NCI-H2227 treated with DMSO at 0.1 percent for 48 hours (cell line): Measurements from ENCODE around the gene FGD3.

Source experiments
- DNase-seq: peaks from one replicate; lab custom pipeline; 2025; lab: John Stamatoyannopoulos, UW

Gene FGD3

DNA sequence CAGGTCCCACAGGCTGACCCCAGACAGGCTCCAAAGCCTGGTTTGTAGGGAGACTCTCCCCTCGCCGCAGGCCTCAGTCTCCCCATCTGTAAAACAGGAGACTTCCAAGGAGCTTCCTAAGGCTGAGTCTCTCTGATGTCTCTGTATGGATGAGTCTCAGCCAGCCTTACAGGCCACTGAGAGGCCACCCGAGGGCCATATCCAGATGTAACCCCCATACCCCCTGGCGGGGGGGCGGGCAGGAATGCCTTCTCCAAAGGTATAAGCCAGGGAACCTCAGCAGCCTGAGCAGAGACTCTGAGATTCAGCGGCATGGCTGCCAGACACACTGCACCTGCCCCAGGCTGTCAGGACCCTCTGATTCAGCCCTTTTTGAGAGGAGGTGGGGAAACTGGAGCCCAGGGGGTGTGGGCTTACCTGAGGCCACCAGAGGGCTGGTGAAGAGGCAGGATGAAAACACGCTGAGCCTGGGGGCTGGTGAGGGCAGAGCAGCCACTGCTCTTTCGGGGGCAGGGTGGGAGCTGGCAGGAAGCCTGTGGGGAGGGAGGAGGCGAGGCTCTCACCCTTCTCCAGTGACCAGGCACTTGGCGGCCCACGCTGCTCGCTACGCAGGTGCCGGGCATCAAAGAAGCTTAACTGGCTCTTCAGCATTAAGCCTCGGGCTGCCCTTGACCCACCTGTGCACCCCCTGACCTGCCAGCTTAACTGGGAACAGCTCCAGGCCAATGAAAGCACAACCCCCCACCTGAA lies 105.6 kb downstream of the FGD3 start:
- no peak for DNase-seq

DNA sequence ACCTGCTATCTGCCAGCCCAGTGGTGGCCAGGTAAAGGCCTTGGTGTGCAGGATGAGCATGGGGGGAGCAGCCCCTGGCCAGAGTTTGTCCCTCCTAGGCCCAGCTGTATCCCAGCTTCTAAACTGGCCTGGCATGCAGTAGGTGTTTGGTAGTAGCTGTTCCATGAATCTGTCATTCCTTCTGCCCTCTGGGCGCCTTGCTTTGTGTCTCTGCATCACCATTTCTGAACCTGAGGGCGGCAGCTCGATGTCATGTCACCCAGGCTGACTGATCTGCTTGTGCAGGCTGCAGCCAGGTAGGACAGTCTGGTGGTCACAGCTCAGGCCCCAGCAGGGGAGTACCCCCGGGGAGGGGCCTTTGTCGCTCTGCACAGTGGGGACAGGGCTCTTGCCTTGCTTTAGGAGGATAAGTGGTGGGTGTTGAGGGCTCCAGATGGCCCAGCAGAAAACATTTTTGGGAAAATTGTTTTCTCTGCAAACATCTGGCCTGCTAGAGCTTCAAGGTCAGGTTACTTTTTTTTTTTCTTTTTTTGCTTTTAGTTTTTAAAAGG lies 106.5 kb downstream of the FGD3 start:
- no peak for DNase-seq

DNA sequence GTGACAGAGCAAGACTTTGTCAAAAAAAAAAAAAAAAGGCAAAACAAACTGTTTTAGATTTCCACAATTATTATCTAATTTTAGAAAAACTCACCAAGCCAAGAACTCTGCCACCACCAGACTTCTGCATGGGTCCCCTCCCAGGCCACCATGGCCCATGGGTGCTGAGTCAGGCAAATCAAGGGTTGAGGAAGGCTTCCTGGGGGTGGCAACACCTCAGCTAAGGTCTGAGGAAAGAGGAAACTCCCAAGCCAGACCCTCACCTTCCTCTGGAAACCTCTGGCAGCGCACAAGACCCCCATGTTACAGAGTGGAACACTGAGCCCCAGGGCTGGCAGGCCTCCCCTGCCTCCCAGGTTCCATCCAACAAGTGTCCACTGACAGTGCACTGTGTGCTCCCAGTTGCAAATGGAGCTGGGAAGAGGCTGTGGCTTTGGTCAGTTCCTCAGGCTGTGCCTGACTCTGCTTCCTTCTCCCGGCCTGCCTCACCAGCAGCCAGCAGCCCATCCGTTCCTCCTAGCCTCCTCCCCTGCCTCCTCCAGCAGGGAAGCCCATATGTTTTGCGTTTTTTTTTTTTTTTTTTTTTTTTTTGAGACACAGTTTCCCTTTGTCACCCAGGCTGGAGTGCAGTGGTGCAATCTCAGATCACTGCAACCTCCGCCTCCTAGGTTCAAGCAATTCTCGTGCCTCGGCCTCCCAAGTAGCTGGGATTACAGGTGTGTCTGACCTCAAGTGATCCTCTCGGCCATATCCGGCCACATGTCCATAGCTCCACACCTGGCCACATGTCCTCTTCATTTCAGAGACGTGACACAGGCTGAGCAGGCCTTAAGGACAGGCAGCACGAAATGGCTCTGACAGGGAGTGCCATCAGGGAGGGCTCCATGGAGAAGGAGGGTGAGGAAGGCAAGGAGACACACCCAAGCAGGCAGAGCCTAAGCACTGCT lies 107.7 kb downstream of the FGD3 start:
- DNase-seq: no peak

DNA sequence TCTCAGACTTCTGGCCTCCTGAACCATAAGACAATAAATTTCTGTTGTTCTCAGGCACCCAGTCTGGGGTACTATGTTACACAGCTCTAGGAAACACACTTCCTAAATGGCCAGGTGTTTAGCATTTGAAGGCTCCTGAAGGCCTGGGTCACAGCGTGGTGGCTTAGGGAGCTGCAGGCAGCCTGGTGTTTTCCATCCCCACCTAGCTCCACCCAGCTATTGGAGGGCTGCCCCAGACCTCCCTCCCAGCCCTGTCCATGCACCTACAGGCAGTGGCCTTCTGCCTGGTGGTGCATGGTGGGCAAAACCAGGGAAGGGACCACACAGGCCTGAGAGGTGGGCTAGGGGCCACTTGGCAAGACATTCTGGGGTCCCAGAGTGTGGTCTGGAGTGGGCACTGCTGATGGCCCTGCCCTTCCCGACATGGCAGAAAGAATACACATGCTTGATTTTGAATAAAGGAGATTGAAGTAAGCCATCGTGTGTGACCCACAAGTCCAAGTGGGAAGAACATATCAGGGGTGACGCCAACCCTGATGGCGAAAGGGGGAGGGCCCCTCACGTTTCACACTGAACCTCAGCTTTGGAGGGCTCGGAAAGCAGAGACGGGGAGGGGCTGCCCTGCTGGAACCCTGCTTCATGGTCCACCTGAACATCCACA lies 109.8 kb downstream of the FGD3 start:
- DNase-seq: no peak

DNA sequence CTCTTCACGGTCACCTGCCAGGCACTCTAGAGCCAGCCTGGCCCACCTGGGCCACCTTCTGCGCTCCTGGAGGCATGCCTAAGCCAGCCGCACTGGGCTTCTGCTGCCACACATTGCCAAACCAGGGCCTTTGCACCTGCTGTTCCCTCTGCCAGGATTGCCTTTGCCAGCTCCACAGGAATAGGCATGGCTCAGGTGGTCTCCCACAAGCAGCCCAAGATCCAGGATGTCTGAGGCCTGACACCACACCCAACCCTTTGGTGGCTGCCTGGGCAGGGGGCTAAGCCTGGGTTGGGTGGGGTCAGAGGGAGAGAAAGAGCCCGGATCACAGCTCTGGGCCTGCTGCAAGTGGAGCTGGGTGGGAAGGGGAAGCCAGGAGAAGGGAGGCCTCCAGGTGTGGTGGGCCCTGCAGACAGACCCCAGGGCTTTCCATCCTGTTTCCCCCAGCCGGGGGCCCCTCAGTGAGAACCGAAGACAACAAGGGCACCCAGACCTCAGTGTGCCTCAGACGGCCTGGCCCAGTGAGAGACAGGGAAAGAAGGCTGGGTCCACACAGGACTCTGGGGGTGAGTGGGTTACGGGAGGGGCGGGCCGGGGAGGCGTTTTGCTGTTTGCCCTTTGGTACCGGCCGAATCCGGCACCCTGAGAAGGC lies 110.5 kb downstream of the FGD3 start:
- DNase-seq: no peak

DNA sequence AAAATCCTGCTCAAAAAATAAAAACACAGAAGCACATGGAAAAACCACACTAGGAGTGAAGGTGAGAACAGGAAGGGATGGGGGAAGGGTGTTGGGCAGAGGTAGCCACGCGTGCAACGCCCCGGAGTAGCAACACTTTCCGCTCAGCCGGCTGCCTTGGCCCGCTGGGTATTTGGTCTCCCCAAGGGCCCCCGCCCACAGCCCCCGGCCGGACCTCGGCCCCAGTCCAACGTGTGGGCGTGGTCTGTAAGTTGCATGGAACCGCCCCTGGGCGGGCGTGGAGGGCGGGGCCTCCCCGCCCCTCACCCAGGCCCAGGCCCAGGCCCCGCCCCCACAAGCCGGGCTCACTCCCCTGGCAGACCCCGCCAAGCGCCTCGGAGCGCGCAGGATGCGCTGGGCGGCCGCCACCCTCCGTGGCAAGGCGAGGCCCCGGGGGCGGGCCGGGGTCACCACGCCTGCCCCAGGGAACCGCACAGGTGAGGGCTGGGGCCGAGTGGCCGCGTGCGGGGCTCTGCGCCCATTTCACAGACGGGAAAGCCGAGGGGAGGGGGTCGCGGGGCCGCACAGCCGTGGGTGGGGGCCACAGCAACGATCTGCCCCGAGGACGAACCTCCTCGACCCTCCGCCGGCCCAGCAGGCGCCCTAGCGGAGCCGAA lies 111.2 kb downstream of the FGD3 start, which contains the start of gene SUSD3:
Gene SUSD3 (plus strand): TSS at position 347 of the 656 bp plus-strand sequence. CDS start 42 bp downstream, at position 389.
- DNase-seq: no peak

DNA sequence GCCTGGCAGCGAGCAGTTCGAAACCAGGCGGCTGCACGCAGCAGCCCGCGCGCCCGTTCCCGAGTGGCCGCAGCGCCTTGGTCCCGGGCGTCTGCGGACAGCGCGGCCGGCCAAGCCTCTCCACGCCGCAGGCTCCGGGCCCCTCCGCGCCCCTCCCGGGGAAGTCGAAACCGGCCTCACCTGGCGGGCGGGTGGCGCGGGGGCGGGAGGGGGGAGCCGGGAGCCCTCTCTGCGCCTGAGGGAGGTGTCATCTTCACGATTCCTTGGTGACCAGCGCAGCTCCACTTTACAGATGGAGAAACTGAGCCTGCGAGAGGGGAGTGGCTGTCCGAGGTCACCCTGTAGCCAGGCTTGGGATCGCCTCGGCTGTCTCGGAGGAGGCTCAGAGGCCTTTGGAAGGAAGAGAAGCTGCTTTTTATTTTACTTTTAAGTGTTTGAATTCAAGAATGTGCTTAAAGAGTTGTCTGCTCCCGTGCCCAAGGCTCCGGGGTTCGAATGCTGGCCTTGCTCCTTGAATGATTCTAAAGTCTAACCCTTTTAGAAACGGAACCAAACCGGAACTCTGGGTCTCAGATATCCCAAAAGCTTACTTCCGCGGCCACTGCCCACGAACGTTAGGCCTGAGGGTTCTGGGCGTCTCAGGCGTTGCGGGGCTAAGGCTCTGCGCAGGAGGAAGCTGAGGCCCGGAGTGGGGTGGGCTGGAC lies 111.8 kb downstream of the FGD3 start:
- no peak for DNase-seq

DNA sequence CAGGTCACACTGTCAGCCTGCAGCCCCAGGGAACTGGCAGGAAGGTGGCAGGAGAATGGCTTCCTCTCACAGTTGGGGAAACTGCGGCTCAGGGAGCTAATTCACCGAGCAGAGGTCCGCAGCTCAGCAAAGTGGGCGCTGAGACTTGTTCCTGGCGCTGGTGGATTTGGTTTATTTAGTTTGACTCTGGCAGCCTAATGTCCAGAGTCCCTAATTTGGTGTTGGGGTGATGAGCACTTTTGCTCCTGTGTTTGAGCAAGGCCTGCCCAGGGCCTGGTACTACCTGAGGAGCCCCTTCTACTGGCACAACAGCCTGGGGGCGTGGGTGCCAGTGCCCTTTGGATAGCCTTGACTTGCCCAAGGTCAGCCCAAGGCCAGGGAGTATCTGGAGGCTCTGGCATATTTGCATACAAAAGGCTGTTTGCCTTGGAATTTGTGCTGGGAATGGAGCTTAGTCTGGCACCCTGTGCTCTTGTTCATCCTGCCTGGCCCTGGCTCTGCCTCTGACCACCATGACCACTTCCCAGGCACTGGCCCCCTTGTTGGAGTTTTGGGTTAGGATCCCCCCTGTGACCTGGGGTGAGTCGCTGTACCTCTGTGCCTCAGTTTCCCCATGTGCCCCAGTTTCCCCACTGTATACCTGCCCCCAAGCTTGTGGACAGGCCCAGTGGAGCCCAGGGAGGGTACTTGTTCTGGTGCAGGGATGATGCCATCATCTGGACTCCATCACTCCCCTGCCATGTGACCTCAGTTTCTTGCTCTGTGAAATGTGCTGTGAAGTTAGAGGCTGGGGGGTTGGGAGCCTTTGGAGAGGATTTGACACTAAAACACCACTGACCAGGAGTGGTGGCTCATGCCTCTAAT lies 112.6 kb downstream of the FGD3 start:
- DNase-seq: no peak

DNA sequence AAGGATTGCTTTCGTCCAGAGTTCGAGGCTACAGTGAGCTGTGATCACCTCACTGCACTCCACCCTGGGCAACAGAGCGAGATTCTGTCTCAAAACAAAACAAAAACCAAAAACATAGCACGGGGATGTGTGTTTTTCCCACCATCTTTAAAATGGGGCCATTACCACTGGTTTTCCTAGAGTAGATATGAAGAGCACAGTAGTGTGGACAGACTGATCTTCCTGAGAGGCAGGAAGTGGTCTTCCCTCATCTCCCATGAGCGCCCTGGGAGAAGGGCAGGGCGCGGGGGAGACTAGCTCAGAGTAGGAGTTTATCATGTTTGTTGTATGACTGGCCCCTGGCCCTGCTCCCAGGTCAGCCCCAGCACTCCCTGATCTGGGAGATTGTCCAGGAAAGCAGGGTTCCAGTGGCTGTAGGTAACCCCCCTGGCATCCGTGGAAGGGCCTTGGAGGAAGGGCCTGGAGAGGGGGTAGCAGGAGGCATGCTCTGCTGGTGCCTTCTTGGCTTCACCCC lies 113.5 kb downstream of the FGD3 start:
- no peak for DNase-seq

DNA sequence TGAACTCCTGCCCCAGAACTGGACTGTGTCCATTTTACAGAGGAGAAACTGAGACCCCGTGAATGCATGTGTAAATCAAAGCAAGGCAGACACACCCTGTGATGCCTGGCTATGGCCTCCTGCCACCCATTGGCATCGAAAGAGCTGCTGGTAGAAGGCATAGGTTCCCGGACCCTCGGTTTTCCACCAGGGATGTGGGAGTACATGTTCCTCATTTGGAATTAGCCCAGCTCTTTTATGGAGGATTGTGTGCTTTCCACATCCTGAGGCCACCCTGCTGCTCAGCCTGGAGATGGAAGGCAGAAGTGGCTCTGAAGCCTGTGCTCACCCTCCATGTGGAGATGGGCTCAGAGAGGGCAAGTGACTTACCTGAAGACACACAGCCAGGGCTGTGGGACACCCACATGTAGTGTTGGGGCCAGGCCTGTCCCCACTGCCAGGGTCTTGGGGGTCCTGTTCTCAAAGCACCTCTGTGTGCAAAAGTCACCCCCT lies 114.0 kb downstream of the FGD3 start:
- no peak for DNase-seq

DNA sequence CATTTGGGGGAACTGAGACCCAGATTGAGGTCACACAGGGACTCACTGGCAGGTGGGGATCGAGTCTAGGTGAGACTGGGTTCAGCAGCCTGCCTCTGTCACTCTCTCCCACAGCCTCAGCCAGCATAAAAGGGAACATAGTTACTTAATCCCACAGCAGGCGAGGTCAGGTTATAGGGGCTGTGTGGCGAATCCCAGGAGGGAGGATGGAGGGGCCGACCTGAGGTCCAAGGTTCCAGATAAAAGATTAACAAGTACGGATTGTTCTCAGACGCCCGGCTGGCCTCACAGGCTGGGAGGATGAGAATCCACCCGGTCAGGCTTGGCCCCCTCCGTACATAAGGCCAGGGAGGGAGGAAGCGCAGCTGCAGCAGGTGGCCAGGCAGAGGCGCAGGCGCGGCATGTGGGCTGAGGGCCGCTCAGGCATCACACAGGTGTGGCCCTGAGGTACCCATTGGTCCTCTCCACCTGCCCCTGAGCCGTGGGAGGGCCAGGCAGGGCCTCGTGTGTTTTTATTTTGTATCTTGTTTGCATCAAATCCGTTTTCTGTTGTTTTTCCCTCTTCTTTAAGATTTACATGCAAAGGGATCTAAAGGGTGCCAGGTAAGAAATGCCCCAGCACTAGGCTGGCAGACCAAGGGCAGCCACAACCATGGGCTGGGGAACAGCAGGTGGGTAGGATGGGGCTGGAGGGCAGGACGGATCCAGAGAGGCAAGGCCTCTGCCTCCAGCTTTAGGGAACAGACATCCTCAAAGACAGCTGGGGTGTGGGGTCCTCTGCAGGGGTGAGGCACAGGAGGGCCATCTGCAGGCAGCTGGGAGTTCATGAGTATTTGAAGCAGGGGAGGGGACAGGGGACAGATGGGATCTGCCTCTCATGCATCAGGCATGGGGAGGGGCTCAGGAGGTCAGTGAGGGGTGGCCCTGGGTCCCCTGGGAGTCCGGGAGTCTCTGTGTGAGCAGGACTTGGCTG lies 114.8 kb downstream of the FGD3 start:
- DNase-seq: no peak

DNA sequence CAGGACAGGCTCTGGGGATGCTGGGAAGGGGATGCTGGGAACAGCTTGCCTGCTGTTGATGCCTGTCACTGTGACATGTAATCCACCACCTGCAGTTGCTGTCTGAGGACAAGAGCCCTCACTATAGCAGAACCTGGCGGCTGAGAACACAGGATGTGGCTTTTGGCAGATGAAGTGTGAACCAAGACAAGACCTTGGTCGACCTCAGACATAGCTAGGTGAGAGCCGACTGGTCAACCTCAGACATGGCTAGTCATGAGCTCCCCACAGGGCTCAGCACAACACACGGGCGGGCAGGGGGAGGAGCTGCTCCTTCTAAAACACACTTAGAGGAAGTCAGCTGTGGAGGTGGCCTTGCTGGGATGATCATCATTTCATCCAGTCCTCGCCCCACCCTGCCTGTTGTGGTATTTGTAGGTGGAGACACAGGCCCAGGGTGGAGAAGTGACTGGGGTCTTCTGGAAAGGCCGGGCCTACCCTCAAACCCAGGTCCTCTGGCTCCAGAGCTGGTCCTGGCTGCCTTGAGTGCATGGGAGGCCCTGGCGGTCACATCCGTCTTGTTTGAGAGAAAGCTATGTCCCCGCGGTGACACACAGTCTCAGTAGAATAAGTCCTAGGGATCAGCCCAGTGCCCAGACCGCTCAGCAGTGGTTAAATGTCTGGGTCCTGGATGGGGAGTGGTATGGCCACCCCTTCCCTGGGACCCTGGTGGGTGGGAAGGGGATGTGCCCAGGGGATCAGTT lies 117.2 kb downstream of the FGD3 start:
- no peak for DNase-seq

DNA sequence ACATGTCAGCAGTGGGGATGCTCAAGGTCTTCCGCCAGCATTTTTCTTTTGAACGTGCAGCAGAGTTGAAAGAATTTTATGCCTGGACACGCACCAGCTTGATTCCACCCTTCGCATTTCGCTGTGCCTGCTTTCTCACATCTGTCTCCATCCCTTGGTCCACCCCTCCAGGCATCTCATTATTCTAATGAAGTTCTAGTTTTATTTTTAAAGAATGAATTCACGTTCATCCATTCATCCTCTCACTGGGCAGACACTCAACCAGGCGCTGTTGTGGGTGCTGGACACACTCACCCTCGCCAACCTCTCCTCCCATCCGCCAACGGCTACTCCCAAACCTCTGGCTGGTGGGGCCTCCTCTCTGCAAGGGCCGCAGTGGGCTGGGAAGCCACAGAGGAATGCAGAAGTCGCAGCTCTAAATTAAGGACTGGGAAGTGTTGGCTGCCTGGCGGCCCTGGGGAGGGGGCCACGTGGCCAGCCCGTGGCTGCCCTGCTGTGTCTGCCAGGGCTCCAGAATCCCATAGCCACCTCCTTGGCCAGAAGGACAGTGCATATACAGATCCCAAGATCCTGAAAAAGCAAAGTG lies 117.9 kb downstream of the FGD3 start:
- DNase-seq: no peak

DNA sequence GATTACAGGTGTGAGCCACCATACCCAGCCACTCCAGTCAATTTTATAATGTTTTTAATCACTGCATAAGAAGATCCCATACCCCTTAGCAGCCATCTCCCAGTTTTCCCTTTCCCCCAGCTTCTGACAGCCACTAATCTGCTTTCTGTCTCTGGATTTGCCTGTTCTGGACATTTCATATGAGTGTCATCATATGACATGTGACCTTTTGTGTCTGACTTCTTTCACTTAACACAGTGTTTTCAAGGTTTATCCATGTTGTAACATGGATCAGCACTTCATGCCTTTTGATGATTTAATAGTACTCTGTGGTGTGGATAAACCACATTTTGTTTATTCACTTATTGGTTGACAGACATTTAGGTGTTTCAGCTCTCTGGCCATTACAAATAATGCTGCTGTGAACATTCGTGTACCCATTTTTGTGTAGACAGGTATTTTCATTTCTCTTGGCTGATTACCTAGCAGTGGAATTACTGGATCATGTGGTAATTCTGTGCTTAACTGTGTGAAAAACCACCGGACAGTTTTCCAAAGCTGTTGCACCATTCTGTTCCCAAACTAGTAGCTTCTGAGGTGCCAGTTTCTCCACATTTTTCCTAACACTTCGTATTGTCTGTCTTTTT lies 119.8 kb downstream of the FGD3 start:
- DNase-seq: no peak

DNA sequence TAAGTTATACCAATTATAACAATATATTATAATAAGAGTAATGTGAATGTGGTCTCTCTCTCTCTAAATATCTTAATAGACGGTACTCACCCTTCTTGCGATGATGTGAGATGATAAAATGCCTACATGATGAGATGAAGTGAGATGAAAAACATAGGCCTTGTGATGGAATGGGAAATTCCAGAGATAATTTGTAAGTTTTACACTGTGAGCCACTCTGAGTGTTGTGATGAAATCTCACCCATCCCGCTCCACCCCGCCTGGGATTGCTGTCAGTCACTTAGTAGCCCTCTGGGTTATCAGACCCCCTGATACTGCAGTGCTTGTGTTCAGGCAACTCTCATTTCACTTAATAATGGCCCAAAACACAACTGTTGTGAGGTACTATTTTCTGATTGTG lies 121.6 kb downstream of the FGD3 start:
- no peak for DNase-seq

DNA sequence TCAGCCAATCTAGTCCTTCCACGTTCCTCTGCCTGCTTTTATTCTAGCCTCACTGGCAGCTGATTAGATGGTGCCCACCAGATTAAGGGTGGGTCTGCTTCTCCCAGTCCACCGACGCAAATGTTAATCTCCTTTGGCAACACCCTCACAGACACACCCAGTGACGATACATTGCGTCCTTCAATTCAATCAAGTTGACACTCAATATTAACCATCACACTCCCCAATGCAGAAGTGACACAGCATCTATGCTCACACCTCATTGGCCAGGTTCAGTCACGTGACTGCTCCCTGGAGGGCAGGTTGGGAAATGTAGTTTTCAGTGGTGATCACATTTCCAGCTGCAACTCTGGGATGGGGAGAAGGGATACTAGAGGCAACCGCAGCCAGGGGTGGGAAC lies 124.1 kb downstream of the FGD3 start:
- DNase-seq: no peak
